ENCODE results near the gene ZNF518A. TPM values are rescaled to one million over a fixed set of nuclear protein-coding genes. Genes with fewer than 3 reads are reported as not detected.

ZNF518A gene
- total and polyA plus RNA-seq, 2 donors (not counting 3 experiments of a cell fraction or from before 2014, with no cell fraction given) = 2.9 to 12.1 TPM

DNA sequence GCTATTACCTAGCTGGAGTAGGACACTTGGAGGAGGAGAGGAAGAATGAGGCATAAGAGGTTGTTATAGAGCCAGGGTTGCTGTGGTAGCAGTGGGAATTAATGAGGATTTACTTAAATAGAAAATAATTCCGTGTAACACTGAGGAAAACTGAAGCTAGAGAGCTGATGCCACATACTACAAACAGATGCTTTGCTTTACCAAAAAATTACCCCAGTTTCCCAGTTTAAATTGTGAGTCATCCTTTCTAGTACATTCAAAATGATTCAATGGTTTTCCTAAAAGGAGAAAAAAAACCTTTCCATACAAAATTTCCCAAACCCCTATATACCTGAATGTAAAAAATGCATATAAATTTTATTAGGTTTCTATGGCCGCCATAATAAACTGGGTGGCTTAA lies 58.3 kb downstream of the ZNF518A start:
- FAIRE-seq (no peak), DNase-seq (ENCODE audit: low read depth, low spot score) (no peak)
- Histone ChIP-seq H3K27me3 (ENCODE audit: control insufficient read depth in 2 of 2, insufficient read depth in 2 of 2, low read length in 2 of 2) (peaks cover 0 to 3% of the 10 kb centered on the region in 2 experiments), H3K79me2 (ENCODE audit: control insufficient read depth, insufficient read depth, low read length) (no peaks in the 10 kb centered on the region), H3K4me2 (ENCODE audit: insufficient read depth, low read length) (no peak overlapping the region), H3K9me1 (replicated peaks; ENCODE audit: control insufficient read depth, extremely low read depth, insufficient read depth, low read length) (no peaks in the 10 kb centered on the region), H2AFZ (ENCODE audit: low read depth, low read length) (no peak overlapping the region), H4K20me1 (replicated peaks; ENCODE audit: control insufficient read depth, extremely low read depth, insufficient read depth, low read length) (no peaks in the 10 kb centered on the region), H3K9me3 (replicated peaks; ENCODE audit: control insufficient read depth, insufficient read depth, low read length) (no peaks in the 10 kb centered on the region), H3K27ac (ENCODE audit: insufficient read depth, low read depth, low read length) (no peak overlapping the region), H3K4me1 (ENCODE audit: control insufficient read depth, extremely low read depth, insufficient read depth, low read length) (no peaks in the 10 kb centered on the region), H3K4me3 (replicated peaks in 1 of 3; ENCODE audit: insufficient read depth in 1 of 3, low read depth in 1 of 3, low read length in 3 of 3) (no peak overlapping the region), H3K9ac (replicated peaks; ENCODE audit: extremely low read depth, insufficient read depth, low read length) (no peak overlapping the region), H3K36me3 (ENCODE audit: control insufficient read depth in 2 of 2, extremely low read depth in 1 of 2, insufficient read depth in 2 of 2, low read length in 2 of 2) (no peaks in the 10 kb centered on the region)
- ChIA-PET CTCF (no interaction called here), POLR2A (no interaction called here)
- intact Hi-C loops (cut with micrococcal nuclease) = no loop called here
- no TSS peak for BruUV-seq (replicated peaks)
- dilution Hi-C loops (cut with MboI; ENCODE audit: extremely low pct_ligation_motif_present, low sequenced_read_pairs) = no loop called here
- no peak for TF ChIP-seq JUN (IDR thresholded peaks at IDR 0.05; ENCODE audit: borderline replicate concordance, insufficient read depth, insufficient read length, low read depth)
- TF ChIP-seq POLR2AphosphoS5 (IDR thresholded peaks at IDR 0.05; ENCODE audit: insufficient read depth, low read depth, low read length) = no peak
- no peak for TF ChIP-seq EZH2 (IDR thresholded peaks at IDR 0.05; ENCODE audit: borderline replicate concordance, low read depth, low read length, severe bottlenecking)
- TF ChIP-seq, protein P1, sequence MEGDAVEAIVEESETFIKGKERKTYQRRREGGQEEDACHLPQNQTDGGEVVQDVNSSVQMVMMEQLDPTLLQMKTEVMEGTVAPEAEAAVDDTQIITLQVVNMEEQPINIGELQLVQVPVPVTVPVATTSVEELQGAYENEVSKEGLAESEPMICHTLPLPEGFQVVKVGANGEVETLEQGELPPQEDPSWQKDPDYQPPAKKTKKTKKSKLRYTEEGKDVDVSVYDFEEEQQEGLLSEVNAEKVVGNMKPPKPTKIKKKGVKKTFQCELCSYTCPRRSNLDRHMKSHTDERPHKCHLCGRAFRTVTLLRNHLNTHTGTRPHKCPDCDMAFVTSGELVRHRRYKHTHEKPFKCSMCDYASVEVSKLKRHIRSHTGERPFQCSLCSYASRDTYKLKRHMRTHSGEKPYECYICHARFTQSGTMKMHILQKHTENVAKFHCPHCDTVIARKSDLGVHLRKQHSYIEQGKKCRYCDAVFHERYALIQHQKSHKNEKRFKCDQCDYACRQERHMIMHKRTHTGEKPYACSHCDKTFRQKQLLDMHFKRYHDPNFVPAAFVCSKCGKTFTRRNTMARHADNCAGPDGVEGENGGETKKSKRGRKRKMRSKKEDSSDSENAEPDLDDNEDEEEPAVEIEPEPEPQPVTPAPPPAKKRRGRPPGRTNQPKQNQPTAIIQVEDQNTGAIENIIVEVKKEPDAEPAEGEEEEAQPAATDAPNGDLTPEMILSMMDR (IDR thresholded peaks at IDR 0.05; ENCODE audit: extremely low read depth in 1 of 2, insufficient read depth in 1 of 2, low read depth in 1 of 2, low read length in 2 of 2) = no peak
- TF ChIP-seq POLR2A (IDR thresholded peaks at IDR 0.05; ENCODE audit: low read depth, low read length) = no peak
- TF ChIP-seq FOS (IDR thresholded peaks at IDR 0.05; ENCODE audit: borderline replicate concordance, insufficient read depth, low read length) = no peak
- TF ChIP-seq MYC (IDR thresholded peaks at IDR 0.05; ENCODE audit: low read depth, low read length) = no peak
- TF ChIP-seq, protein P2, sequence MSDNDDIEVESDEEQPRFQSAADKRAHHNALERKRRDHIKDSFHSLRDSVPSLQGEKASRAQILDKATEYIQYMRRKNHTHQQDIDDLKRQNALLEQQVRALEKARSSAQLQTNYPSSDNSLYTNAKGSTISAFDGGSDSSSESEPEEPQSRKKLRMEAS (IDR thresholded peaks at IDR 0.05; ENCODE audit: insufficient read depth, insufficient read length) = no peak

Measured in endothelial cell of umbilical vein (primary cell).